Esophagus squamous epithelium (tissue), 4 donors: Measurements from ENCODE around the gene PTPRM.

Experiments used
- CTCF ChIP-seq, 6 experiments: fragments of 450-650 bp in 4 of 6; fragments of 200-600 bp in 2 of 6; sonication (generic) in 2 of 6; IDR thresholded peaks; one replicate each; pipeline ENCODE4 v1.5.1; 2016 to 2019; ENCODE audit warnings: antibody characterized with exemption in 6 of 6, mild to moderate bottlenecking in 4 of 6, moderate library complexity in 4 of 6
- POLR2A ChIP-seq, 4 donors: fragments of 450-650 bp; IDR thresholded peaks; one replicate each; pipeline ENCODE4 v1.6.1; 2017; ENCODE audit warnings: antibody characterized with exemption in 4 of 4, mild to moderate bottlenecking in 4 of 4, moderate library complexity in 3 of 4

GRCh38 chr18:8242151-8242696 lies 675.1 kb downstream of the PTPRM start:
- TF ChIP-seq CTCF (IDR thresholded peaks at IDR 0.05), result no peak
- no peak for TF ChIP-seq POLR2A (IDR thresholded peaks at IDR 0.05)
